GM23338 (cell line): ENCODE results near the gene MATN3.

Source experiments
- CREB1 ChIP-seq: fragments of 250-450 bp; sonication (Bioruptor Pico); IDR thresholded peaks from 2 replicates; pipeline ENCODE4 v1.5.0; 2020; ENCODE audit warnings: low read depth, mild to moderate bottlenecking, moderate library complexity
- EZH2 ChIP-seq: fragments of 200-600 bp; sonication (generic); IDR thresholded peaks from one replicate; pipeline ENCODE4 v1.8.0; 2017; ENCODE audit warnings: antibody characterized with exemption, mild to moderate bottlenecking, low read depth; ENCODE audit not compliant: unreplicated experiment
- EZH2phosphoT487 ChIP-seq: fragments of 200-600 bp; sonication (generic); IDR thresholded peaks from one replicate; pipeline ENCODE4 v1.8.1; 2018; ENCODE audit warnings: antibody characterized with exemption; ENCODE audit not compliant: unreplicated experiment
- JUNB ChIP-seq: IDR thresholded peaks from one replicate; pipeline ENCODE4 v1.6.1; 2016; ENCODE audit warnings: antibody characterized with exemption; ENCODE audit not compliant: unreplicated experiment
- NANOG ChIP-seq: IDR thresholded peaks from 2 replicates; pipeline ENCODE4 v1.6.1; 2016; ENCODE audit warnings: antibody characterized with exemption, borderline replicate concordance
- POLR2AphosphoS5 ChIP-seq: IDR thresholded peaks from 2 replicates; pipeline ENCODE4 v1.6.1; 2016; ENCODE audit warnings: antibody characterized with exemption, low read depth
- REST ChIP-seq: IDR thresholded peaks from one replicate; pipeline ENCODE4 v1.6.1; 2018; ENCODE audit warnings: antibody characterized with exemption; ENCODE audit not compliant: unreplicated experiment
- STAT1 ChIP-seq: IDR thresholded peaks from one replicate; pipeline ENCODE4 v1.6.1; 2016; ENCODE audit warnings: antibody characterized with exemption; ENCODE audit not compliant: unreplicated experiment
- ZNF114 ChIP-seq: fragments of 250-450 bp; sonication (Bioruptor Pico); IDR thresholded peaks from 2 replicates; pipeline ENCODE4 v1.5.0; 2020; ENCODE audit warnings: mild to moderate bottlenecking, moderate library complexity
- ZNF331 ChIP-seq: fragments of 250-450 bp; sonication (Bioruptor Pico); IDR thresholded peaks from 2 replicates; pipeline ENCODE4 v1.5.0; 2020; ENCODE audit warnings: low read depth, mild to moderate bottlenecking, moderate library complexity
- TF ChIP-seq, protein P1 (sequence below), 2 experiments: fragments of 200-600 bp in 1 of 2; sonication (generic) in 1 of 2; conservative IDR thresholded peaks; 2 replicates each; pipeline versions ENCODE4 v1.5.1 to v1.6.1; 2016 to 2017; ENCODE audit warnings: antibody characterized with exemption in 2 of 2, low read depth in 2 of 2, mild to moderate bottlenecking in 2 of 2, moderate library complexity in 1 of 2
- TF ChIP-seq, protein P2 (sequence below): IDR thresholded peaks from 2 replicates; pipeline ENCODE4 v1.6.1; 2016; ENCODE audit warnings: antibody characterized with exemption

DNA sequence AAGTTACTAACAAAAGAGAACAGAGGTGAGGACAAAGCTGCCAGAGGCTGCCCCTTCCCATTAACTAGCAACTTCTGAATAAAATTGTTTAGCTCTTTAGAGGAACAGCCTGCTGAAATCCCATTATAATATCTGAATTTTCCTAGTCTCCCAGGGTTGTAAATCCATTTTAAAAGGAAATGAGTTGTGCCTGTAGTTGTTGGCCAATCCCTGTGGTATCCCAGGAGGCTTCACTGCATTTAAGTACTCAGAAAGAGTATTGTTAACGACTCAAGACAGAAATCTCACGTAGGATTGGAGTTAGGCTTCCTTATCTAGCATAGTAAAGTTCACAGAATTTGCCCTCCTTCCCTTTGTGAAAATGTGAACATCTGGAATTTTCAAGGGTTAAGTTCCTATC lies 30.1 kb upstream of the MATN3 start:
- TF ChIP-seq, protein P1, sequence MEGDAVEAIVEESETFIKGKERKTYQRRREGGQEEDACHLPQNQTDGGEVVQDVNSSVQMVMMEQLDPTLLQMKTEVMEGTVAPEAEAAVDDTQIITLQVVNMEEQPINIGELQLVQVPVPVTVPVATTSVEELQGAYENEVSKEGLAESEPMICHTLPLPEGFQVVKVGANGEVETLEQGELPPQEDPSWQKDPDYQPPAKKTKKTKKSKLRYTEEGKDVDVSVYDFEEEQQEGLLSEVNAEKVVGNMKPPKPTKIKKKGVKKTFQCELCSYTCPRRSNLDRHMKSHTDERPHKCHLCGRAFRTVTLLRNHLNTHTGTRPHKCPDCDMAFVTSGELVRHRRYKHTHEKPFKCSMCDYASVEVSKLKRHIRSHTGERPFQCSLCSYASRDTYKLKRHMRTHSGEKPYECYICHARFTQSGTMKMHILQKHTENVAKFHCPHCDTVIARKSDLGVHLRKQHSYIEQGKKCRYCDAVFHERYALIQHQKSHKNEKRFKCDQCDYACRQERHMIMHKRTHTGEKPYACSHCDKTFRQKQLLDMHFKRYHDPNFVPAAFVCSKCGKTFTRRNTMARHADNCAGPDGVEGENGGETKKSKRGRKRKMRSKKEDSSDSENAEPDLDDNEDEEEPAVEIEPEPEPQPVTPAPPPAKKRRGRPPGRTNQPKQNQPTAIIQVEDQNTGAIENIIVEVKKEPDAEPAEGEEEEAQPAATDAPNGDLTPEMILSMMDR (conservative IDR thresholded peaks at IDR 0.05; ENCODE audit: low read depth in 2 of 2), result no peak
- TF ChIP-seq CREB1, result no peak
- TF ChIP-seq EZH2, result no peak
- no peak for TF ChIP-seq REST
- no peak for TF ChIP-seq STAT1
- no peak for TF ChIP-seq EZH2phosphoT487
- no peak for TF ChIP-seq POLR2AphosphoS5
- TF ChIP-seq, protein P2, sequence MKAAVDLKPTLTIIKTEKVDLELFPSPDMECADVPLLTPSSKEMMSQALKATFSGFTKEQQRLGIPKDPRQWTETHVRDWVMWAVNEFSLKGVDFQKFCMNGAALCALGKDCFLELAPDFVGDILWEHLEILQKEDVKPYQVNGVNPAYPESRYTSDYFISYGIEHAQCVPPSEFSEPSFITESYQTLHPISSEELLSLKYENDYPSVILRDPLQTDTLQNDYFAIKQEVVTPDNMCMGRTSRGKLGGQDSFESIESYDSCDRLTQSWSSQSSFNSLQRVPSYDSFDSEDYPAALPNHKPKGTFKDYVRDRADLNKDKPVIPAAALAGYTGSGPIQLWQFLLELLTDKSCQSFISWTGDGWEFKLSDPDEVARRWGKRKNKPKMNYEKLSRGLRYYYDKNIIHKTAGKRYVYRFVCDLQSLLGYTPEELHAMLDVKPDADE, result no peak
- TF ChIP-seq ZNF114, result no peak
- TF ChIP-seq ZNF331 (CRISPR knock-in tag), result no peak
- TF ChIP-seq JUNB, result no peak
- no peak for TF ChIP-seq NANOG
